ENCODE measurements around the gene PHTF1. TPM values are rescaled to one million over a fixed set of nuclear protein-coding genes. Genes with fewer than 3 reads are reported as not detected.

PHTF1 gene
- total RNA-seq, 1 donor from 2014 or later, result 7.4 TPM

GRCh38 chr1:113659035-113659434 is 100.3 kb downstream of the PHTF1 start:
- TF ChIP-seq CTCF (IDR thresholded peaks at IDR 0.05; ENCODE audit: insufficient read depth, low read length, severe bottlenecking), result no peak
- Histone ChIP-seq H3K27me3 (ENCODE audit: control insufficient read depth, insufficient read depth, low read length) (no peaks in the 10 kb centered on the region), H3K4me3 (ENCODE audit: low read depth, low read length) (no peak overlapping the region), H3K36me3 (ENCODE audit: control insufficient read depth, insufficient read depth, low read length) (no peaks in the 10 kb centered on the region)
- DNase-seq (ENCODE audit: low read depth) (no peak), FAIRE-seq (no peak)

GRCh38 chr1:113657556-113658063 is 101.7 kb downstream of the PHTF1 start:
- no peaks in the 10 kb centered on the region for H3K27me3 ChIP-seq (ENCODE audit: control insufficient read depth, insufficient read depth, low read length)
- DNase-seq (ENCODE audit: low read depth) (no peak), FAIRE-seq (no peak)
- H3K4me3 ChIP-seq (ENCODE audit: low read depth, low read length), result no peak overlapping the region
- H3K36me3 ChIP-seq (ENCODE audit: control insufficient read depth, insufficient read depth, low read length), result no peaks in the 10 kb centered on the region
- TF ChIP-seq CTCF (IDR thresholded peaks at IDR 0.05; ENCODE audit: insufficient read depth, low read length, severe bottlenecking), result no peak

DNA sequence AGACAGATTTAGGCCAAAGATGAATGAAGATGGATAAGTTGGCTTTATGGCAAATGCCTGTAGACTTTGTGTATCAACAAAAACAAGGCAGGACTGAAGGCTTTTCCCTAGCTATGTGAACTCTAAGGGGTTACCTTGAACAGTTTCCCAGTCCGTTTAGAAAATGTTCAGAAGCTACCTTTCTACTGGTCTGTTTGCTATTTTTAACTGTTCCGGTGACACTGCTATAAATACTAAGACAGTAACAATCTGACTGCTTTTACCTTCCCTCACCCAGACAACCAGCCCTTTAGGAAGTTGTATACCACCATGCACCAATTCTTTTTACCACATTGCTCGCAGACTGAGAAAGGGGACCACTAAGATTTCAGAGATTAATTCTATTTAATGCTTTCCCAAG is 102.2 kb downstream of the PHTF1 start:
- Histone ChIP-seq H3K4me3 (ENCODE audit: low read depth, low read length) (no peak overlapping the region), H3K36me3 (ENCODE audit: control insufficient read depth, insufficient read depth, low read length) (no peaks in the 10 kb centered on the region), H3K27me3 (ENCODE audit: control insufficient read depth, insufficient read depth, low read length) (no peaks in the 10 kb centered on the region)
- no peak for TF ChIP-seq CTCF (IDR thresholded peaks at IDR 0.05; ENCODE audit: insufficient read depth, low read length, severe bottlenecking)
- FAIRE-seq (no peak), DNase-seq (ENCODE audit: low read depth) (no peak)

GRCh38 chr1:113654883-113655282 is 104.4 kb downstream of the PHTF1 start:
- DNase-seq (ENCODE audit: low read depth) (no peak), FAIRE-seq (no peak)
- TF ChIP-seq CTCF (IDR thresholded peaks at IDR 0.05; ENCODE audit: insufficient read depth, low read length, severe bottlenecking), result no peak
- Histone ChIP-seq H3K36me3 (ENCODE audit: control insufficient read depth, insufficient read depth, low read length) (no peaks in the 10 kb centered on the region), H3K4me3 (ENCODE audit: low read depth, low read length) (no peak overlapping the region), H3K27me3 (ENCODE audit: control insufficient read depth, insufficient read depth, low read length) (no peaks in the 10 kb centered on the region)

DNA sequence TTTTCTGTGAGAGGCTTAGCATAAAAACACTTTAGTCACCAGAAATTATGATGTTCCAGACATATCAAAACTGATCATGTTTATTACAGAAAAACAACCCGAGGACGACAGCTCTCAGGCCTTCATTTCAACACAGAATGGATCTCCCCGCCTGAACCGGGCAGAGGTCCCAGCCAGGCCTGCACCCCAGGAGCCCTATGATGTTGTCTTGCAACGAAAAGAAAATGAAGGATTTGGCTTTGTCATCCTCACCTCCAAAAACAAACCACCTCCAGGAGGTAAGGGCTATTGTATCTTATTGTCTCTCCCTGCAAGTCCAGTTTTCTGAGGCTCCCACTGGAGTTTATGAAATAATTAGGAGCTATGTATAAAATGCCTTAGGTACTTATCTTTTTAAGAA is 105.5 kb downstream of the PHTF1 start:
- Histone ChIP-seq H3K27me3 (ENCODE audit: control insufficient read depth, insufficient read depth, low read length) (no peaks in the 10 kb centered on the region), H3K36me3 (ENCODE audit: control insufficient read depth, insufficient read depth, low read length) (no peaks in the 10 kb centered on the region), H3K4me3 (ENCODE audit: low read depth, low read length) (no peak overlapping the region)
- no peak for DNase-seq (ENCODE audit: low read depth)
- no peak for TF ChIP-seq CTCF (IDR thresholded peaks at IDR 0.05; ENCODE audit: insufficient read depth, low read length, severe bottlenecking)
- no peak for FAIRE-seq

DNA sequence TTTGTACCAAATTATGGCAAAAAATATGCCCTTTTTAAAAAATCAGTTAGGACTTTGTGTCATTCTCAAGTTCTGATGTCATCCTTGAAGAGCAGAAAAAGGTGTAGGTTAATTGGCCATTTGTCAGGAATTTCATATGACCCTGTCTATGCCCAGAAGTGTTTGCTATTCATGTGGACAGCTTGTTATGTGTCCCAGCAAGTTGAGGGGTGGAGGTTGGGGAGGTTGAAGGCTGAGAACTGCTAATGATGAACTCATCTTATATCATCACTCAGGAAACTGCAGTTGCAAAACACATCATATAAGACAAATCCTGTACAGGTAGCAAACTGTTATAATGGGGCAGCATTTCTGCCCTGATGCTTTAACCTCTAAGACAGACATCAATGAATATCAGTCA is 106.5 kb downstream of the PHTF1 start:
- no peaks in the 10 kb centered on the region for H3K27me3 ChIP-seq (ENCODE audit: control insufficient read depth, insufficient read depth, low read length)
- TF ChIP-seq CTCF (IDR thresholded peaks at IDR 0.05; ENCODE audit: insufficient read depth, low read length, severe bottlenecking), result no peak
- H3K4me3 ChIP-seq (ENCODE audit: low read depth, low read length), result no peak overlapping the region
- DNase-seq (ENCODE audit: low read depth), result peak; percentile 97
- FAIRE-seq, result peak; percentile 80
- H3K36me3 ChIP-seq (ENCODE audit: control insufficient read depth, insufficient read depth, low read length), result no peaks in the 10 kb centered on the region

Measured in bronchial epithelial cell (primary cell).